Dedifferentiated amniotic fluid mesenchymal stem cell (primary cell): ENCODE results near the gene ARL6IP4.
"Not testable (repeated sequence)": the region's sequence is repeated elsewhere in the genome, so short reads cannot be mapped to it uniquely, and the experiment has no call there.

Experiments
- DNase-seq: peaks from one replicate; pipeline ENCODE4 v3.0.0-alpha.2; 2016; ENCODE audit errors: extremely low spot score

The ARL6IP4 gene

DNA sequence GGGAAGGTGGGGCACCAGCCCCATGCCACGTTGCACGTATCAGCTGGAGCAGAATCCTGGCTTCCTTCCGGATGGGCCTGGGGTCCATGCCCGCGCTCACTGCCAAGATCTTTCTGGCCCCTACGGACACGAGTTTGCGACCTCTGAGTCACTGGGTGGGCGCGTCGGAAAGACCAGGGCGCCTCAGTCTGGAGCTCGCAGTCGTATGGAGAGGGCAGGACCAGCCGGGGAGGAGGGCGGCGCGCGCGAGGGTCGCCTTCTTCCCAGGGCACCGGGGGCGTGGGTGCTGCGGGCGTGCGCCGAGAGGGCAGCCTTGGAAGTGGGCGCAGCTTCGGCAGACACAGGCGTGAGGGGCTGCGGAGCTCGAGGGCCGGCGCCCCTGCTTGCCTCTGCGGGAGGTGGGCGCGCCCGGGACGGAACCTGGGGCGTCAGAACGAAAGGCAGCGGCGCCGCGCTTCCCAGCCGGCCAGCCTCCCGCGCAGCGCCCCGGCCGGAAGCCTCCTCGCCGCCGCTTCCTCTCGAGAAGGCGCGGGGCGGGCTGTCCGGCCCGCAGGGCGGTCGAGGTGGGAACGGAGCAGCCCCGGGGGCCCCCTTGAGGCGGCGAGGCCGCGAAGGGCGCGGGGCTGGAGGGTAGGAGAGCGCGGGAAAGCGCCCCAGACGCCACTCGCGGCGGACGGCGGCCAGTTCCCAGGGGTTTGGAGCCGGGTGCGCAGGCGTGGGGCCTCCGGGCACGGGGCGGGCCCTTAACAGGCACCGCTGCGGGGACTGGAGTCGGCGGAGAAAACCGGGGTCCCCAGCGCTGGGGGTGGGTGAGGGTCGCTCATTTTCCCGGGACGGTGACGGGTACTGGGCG, at the start of gene ARL6IP4:
Gene ARL6IP4 (plus strand): TSS at position 499 of the 853 bp plus-strand sequence. CDS start 459 bp downstream, outside the sequence.
- DNase-seq, result peak; percentile 31

GRCh38 chr12:122932207-122932606, 48.3 kb upstream of the ARL6IP4 start:
- DNase-seq, result no peak

DNA sequence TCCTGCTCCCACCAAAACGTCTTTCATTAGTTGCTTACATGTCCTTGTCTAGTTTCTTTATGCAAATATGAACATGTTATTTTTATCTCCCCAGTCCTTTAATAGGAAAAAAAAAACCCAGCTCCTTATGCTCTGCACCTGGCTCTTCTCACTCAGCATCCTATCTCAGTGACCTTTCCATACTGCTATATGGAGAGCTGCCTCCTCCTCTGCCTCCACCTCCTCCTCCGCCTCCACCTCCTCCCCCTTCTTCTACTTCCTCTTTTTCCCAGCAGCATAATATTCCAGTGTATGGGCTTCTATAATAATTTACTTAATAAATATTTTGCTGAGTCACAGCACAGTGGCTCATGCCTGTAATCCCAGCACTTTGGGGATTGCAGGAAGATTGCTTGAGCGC, 45.8 kb upstream of the ARL6IP4 start:
- no peak for DNase-seq

DNA sequence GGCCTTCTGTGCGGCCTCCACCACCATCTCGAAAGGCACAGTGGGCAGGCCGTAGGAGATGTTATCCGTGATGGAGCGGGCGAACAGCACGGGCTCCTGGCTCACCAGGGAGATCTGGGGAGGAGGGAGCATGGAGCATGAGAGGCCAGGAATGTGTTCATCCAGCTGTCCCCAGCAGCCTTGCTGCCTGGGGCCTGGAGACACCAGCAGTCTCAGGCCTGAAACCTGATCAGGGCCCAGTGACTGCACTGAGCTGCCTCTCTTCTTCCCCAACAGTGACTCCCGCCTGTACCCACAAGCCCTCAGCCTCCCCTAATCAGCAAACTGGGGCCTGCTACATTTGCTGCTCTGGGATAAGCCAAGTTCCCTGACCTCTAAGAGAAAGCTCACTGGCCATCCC, 45.2 kb upstream of the ARL6IP4 start:
- DNase-seq, result no peak

DNA sequence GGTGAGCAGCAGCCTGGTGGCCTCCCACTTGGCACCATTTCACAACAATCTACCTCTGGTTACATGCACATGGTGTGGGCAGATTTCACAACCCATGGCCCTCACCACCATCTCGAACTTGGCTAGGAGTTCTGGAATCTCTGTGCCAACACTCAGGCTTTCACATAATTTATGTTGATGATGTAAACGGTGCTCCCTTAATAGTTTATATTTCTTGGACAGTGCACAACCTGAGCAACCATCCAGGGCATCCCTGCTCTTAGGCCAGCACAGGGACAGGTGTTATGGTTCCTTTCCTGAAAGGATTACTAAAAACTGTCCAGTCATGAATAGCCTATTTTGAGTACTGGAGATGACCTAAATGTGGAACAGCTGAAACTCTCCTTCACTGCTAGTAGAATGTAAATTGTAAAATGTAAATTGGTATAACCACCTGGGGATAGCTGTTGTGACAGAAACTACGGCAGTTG, 42.8 kb upstream of the ARL6IP4 start:
- DNase-seq, result no peak

- DNase-seq, result no peak
Measured at GRCh38 chr12:122939125-122939524, 41.4 kb upstream of the ARL6IP4 start.

DNA sequence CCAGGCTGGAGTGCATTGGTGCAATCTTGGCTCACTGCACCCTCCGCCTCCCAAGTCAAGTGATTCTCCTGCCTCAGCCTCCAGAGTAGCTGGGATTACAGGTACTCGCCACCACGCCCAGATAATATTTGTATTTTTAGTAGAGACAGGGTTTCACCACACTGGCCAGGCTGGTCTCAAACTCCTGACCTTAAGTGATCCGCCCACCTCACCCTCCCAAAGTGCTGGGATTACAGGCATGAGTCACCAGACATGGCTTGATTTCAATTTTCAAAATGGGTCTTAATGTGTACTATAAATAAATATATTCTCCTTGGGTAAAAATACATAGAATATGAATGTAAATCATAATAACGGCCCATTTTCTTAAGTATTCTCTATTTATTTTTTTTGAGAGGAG, 39.1 kb upstream of the ARL6IP4 start:
- not testable (repeated sequence) for DNase-seq

- no peak for DNase-seq
Measured at GRCh38 chr12:122942637-122943036, 37.8 kb upstream of the ARL6IP4 start.

- DNase-seq, result no peak
Measured at GRCh38 chr12:122943196-122943595, 37.3 kb upstream of the ARL6IP4 start.

- no peak for DNase-seq
Measured at GRCh38 chr12:122944605-122945592, 35.6 kb upstream of the ARL6IP4 start.

DNA sequence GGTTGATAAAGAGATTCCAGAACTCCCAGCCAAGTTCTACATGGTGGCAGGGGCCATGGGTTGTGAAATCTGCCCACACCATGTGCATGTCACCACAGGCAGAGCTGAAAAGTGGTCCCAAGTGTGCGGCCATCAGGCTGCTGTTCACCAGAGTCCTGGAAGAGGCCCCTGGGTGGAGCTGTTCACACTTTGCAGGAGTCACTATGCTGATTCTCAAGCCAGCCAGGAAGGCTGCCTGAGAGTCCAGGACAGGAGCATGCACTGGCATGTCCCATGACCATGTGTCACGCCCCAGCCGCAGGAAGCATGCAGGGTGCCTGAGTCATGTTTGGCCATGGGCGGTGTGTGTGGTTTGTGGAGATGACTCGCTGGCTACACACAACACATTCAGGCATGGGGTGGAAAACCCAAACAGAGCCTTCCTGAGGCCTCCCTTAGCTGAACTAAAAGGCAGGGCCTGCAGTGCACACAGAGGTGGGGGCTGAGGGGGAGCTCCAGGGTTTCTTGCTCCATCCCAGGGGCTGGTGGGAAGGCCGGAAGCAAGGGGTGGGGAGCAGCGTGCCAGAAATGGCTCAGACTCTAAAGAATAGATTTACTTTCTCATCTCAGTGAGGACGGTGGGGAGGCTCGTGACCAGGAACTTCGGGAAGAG, 33.7 kb upstream of the ARL6IP4 start:
- DNase-seq, result peak; percentile 98

DNA sequence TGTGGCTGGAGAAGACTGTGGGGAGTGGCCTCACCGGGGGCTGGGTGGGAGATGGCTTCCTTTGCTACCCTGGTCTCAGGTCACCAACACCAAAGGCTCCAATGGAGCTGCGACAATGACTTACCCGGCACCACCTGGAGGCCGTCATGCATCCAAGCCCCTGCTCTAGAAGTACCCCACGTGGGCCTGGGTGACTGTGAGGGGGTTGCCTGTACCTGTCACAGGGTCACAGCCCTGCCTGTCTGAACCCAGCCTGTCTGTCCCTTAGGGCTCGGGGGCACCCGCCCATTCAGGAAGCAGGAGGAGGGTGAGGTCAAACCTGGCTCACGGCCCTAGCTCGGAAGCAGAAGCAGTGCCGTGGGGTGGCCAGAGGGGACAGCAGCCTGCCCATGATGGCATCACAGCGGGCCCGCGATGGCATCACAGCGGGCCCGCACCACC, 33.1 kb upstream of the ARL6IP4 start:
- DNase-seq, result no peak

- DNase-seq, result no peak
Measured at GRCh38 chr12:122948605-122949004, 31.9 kb upstream of the ARL6IP4 start.

DNA sequence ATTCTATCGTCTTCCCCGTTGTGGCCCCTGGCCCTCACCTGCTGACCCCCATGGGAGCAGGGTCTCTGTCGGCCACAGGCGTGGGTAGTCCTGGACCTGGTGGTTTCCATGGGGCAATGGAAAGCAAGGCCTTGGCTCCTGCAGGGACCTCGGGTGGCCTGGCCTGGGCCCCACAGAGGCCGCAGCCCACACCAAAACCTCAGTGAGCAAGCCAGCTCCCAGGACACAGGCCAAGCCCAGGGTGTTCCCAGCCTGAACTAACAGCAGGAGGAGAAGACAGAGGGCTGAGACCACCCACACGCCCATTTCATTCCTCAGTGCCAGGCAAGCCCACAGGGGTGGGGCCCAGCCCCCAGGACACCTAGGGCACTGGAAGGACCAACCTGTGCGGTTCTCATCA, 31.1 kb upstream of the ARL6IP4 start:
- DNase-seq, result no peak

DNA sequence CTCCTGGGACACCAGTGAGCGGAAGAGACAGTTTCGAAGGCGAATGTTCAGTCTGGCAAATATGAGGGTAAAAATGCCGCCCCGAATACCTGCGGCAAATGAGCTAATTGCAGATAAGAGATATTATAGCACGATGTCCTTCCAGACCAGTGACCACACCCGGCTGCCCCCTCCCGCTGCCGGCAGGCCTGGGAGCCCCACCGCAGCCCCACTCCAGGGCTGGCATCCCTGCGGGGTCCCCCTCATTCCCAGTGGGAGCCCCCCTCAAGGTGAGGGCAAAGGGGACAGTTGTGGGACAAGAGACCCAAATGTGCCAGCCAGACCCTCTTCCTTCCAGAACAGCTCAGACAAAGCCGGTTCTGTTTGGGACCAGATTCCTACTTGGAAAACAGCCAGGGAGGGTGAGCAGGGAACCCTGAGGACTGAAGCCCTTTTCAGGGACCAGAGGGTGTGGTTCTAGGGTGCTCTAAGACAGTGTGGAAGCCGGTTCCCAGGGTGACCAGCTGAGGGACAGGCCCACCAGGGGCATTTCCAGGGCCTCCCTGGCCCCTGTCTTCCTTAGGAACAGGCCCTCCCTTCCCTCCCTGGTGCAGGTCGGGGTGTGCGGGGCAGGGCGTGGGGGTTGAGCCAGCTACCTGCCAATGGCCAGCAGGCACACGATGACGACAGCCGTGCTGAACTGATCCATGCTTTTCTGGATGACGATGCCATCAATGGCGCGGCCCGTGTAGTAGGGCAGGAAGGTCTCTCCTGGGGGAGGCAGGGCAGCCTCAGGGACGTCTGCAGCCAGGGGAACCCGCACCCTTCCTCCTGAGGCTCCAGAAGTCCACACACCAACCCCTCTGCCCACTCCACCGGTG, 30.4 kb upstream of the ARL6IP4 start:
- no peak for DNase-seq

DNA sequence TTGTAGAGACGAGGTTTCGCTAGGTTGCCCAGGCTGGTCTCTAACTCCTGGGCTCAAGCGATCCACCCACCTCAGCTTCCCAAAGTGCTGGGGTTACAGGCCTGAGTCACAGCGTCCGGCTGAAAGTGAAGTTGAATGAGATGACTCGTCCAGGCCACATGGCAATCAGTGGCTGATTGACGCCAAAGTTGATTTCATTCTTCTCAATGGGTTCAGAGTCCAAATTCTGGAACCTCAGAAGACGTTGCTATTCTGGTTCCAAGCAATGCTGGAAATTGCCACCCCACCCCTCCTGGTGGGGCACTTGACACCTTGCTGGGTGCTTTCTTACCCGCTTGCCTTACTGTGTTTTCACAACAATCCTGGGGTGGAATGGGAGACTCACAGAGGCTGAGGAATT, 29.1 kb upstream of the ARL6IP4 start:
- no peak for DNase-seq

- peak; percentile 58 for DNase-seq
Measured at GRCh38 chr12:122951979-122952892, 28.2 kb upstream of the ARL6IP4 start.

- no peak for DNase-seq
Measured at GRCh38 chr12:122955156-122955555, 25.3 kb upstream of the ARL6IP4 start.

- no peak for DNase-seq
Measured at GRCh38 chr12:122956035-122956434, 24.4 kb upstream of the ARL6IP4 start.
